HL-60 (cell line): ENCODE data around the gene FPR1.
A peak's percentile ranks its signal among the peaks of the same experiment; 100 is the strongest.

Source experiments
- DNase-seq, 2 experiments: peaks; one replicate each; pipeline ENCODE4 v3.0.0-alpha.2; 2010 to 2020; ENCODE audit warnings: low read depth in 1 of 2, low spot score in 1 of 2
- H3K27ac ChIP-seq: fragments of 250-450 bp; sonication (Bioruptor Pico); replicated peaks from 2 replicates; pipeline ENCODE4 v1.5.1; 2020; ENCODE audit warnings: mild to moderate bottlenecking, moderate library complexity
- H3K27me3 ChIP-seq: fragments of 250-450 bp; sonication (Bioruptor Pico); 2 replicates; pipeline ENCODE4 v1.5.1; 2021; ENCODE audit warnings: mild to moderate bottlenecking, moderate library complexity; ENCODE audit not compliant: insufficient read depth, poor library complexity, severe bottlenecking
- H3K4me3 ChIP-seq: replicated peaks from 2 replicates; pipeline ENCODE4 v1.5.1; 2011; ENCODE audit warnings: mild to moderate bottlenecking, control low read depth, low read length; ENCODE audit not compliant: insufficient read depth
- GABPA ChIP-seq: IDR thresholded peaks from 2 replicates; pipeline ENCODE4 v1.6.1; 2012; ENCODE audit warnings: low read depth
- POLR2AphosphoS5 ChIP-seq: IDR thresholded peaks from 2 replicates; pipeline ENCODE4 v1.6.1; 2012; ENCODE audit warnings: low read depth
- SPI1 ChIP-seq: IDR thresholded peaks from 2 replicates; pipeline ENCODE4 v1.6.1; 2012; ENCODE audit warnings: low read depth, mild to moderate bottlenecking, borderline replicate concordance
- TF ChIP-seq, protein P1 (sequence below): IDR thresholded peaks from one replicate; pipeline ENCODE4 v1.5.1; 2011; ENCODE audit warnings: low read length, control low read depth, inconsistent platforms; ENCODE audit not compliant: insufficient read depth
- TF ChIP-seq, protein P2 (sequence below): IDR thresholded peaks from 2 replicates; pipeline ENCODE4 v1.6.1; 2012; ENCODE audit warnings: low read depth; ENCODE audit not compliant: insufficient replicate concordance

Gene FPR1

DNA sequence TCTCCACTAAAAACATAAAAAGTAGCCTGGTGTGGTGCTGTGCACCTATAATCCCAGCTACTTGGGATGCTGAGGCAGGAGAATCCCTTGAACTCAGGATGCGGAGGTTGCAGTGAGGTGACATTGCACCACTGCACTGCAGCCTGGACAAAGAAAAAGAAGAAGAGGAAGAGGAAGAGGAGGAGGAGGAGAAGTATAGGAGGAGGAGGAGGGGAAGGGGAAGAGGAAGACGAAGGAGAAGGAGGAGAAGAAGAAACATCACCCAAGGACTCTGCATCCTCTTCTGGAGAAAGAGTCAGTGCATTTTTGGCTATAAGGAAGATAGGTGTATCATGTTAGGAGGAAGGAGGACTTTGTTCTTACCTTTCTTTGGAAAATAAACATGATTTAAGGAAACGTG lies 30.3 kb upstream of the FPR1 start:
- DNase-seq: peak; percentile 14 to 55
- Histone ChIP-seq H3K27ac (no peak overlapping the region), H3K4me3 (no peak overlapping the region), H3K27me3 (no peaks in the 10 kb centered on the region)
- TF ChIP-seq, protein P1, sequence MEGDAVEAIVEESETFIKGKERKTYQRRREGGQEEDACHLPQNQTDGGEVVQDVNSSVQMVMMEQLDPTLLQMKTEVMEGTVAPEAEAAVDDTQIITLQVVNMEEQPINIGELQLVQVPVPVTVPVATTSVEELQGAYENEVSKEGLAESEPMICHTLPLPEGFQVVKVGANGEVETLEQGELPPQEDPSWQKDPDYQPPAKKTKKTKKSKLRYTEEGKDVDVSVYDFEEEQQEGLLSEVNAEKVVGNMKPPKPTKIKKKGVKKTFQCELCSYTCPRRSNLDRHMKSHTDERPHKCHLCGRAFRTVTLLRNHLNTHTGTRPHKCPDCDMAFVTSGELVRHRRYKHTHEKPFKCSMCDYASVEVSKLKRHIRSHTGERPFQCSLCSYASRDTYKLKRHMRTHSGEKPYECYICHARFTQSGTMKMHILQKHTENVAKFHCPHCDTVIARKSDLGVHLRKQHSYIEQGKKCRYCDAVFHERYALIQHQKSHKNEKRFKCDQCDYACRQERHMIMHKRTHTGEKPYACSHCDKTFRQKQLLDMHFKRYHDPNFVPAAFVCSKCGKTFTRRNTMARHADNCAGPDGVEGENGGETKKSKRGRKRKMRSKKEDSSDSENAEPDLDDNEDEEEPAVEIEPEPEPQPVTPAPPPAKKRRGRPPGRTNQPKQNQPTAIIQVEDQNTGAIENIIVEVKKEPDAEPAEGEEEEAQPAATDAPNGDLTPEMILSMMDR: no peak
- peak; percentile 26; the same call in 1 of the 2 replicates for TF ChIP-seq SPI1

DNA sequence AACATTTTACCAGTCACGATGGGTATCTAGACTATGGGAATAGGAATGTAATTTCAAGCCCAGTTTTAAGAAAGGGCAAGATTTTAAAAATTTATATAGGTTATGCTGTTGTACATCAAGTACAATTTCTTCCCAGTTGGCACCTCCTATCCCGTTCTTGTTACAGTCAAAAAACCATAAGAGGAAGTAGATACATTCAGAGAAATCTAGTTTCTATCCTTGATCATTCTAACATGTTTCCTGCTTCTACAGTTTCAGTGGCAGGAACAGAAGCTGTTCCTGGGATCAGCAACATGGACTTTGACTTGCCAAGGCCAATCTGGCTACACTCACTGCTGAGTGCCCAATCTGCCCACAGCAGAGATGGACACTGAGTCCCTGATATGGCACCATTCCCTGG lies 28.6 kb upstream of the FPR1 start:
- Histone ChIP-seq H3K27ac (no peak overlapping the region), H3K4me3 (no peak overlapping the region), H3K27me3 (no peaks in the 10 kb centered on the region)
- no peak for DNase-seq
- no peak for TF ChIP-seq POLR2AphosphoS5
- TF ChIP-seq, protein P1: no peak
- no peak for TF ChIP-seq GABPA
- TF ChIP-seq, protein P2, sequence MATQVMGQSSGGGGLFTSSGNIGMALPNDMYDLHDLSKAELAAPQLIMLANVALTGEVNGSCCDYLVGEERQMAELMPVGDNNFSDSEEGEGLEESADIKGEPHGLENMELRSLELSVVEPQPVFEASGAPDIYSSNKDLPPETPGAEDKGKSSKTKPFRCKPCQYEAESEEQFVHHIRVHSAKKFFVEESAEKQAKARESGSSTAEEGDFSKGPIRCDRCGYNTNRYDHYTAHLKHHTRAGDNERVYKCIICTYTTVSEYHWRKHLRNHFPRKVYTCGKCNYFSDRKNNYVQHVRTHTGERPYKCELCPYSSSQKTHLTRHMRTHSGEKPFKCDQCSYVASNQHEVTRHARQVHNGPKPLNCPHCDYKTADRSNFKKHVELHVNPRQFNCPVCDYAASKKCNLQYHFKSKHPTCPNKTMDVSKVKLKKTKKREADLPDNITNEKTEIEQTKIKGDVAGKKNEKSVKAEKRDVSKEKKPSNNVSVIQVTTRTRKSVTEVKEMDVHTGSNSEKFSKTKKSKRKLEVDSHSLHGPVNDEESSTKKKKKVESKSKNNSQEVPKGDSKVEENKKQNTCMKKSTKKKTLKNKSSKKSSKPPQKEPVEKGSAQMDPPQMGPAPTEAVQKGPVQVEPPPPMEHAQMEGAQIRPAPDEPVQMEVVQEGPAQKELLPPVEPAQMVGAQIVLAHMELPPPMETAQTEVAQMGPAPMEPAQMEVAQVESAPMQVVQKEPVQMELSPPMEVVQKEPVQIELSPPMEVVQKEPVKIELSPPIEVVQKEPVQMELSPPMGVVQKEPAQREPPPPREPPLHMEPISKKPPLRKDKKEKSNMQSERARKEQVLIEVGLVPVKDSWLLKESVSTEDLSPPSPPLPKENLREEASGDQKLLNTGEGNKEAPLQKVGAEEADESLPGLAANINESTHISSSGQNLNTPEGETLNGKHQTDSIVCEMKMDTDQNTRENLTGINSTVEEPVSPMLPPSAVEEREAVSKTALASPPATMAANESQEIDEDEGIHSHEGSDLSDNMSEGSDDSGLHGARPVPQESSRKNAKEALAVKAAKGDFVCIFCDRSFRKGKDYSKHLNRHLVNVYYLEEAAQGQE: no peak
- TF ChIP-seq SPI1: no peak

DNA sequence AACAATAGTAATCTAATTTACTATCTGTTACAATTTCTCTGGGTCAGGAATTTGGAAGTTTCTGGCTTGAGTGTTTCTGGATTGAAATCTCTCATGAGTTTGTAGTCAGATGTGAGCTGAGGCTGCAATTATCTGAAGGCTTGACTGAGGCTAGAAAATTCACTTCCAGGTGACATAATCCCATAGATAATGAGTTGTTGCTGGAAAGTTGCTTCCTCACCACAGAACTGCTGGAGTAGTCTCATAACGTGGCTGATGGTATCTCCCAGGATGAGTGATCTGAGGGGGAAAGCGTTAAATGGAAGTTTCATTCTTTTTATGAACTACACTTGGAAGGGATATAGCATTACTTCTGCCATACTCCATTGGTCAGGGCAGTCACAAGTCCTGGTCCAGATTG lies 28.0 kb upstream of the FPR1 start:
- Histone ChIP-seq H3K27me3 (no peaks in the 10 kb centered on the region), H3K4me3 (no peak overlapping the region), H3K27ac (no peak overlapping the region)
- DNase-seq: no peak
- no peak for TF ChIP-seq SPI1
- TF ChIP-seq GABPA: no peak
- TF ChIP-seq, protein P2: no peak
- TF ChIP-seq, protein P1: no peak

DNA sequence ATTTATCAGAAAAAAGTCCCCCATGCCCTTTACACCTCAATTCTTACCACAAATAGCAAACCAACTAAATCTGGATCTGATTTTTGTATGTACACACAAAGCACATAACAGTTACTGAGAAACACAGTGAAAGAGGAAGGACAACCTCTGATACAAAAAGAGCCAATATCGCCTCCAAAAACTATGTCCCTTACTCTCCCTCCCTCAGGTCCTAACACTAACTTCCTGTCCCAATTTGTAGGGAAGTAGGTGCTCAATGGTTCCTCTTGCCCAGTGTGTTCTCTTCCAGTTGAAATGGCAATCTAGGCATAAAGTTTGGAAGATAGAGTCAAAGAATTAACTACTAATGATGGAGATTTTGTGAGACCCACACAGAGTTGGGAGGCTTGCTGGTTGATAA lies 27.5 kb upstream of the FPR1 start:
- Histone ChIP-seq H3K27ac (no peak overlapping the region), H3K4me3 (no peak overlapping the region), H3K27me3 (no peaks in the 10 kb centered on the region)
- TF ChIP-seq, protein P1: no peak
- no peak for TF ChIP-seq GABPA
- TF ChIP-seq POLR2AphosphoS5: no peak
- no peak for TF ChIP-seq SPI1
- TF ChIP-seq, protein P2: no peak
- DNase-seq: no peak
